GM12878 (cell line): ENCODE results near the gene SHQ1. TPM values are rescaled to one million over a fixed set of nuclear protein-coding genes. Genes with fewer than 3 reads are reported as not detected.

ENCODE experiments used
- ATAC-seq: fragments of 200-7000 bp; cut with Tn5 transposase; 3 replicates; pipeline ENCODE4 v1.9.1; 2020; ENCODE audit warnings: mild to moderate bottlenecking, moderate library complexity
- BruUV-seq: library from RNA; stranded (reverse); fragments of 400-500 nt; replicated peaks from 2 replicates; lab custom pipeline; 2021; lab: Mats Ljungman, UMichigan
- CTCF ChIA-PET: fragments of 300-600 bp; sonication (Branson Sonifier 250); formaldehyde crosslinking; extraction: SDS; loops from one replicate; lab custom pipeline; 2021; ENCODE audit warnings: inconsistent platforms; lab: Yijun Ruan, JAX
- POLR2A ChIA-PET: fragments of 350-600 bp; formaldehyde crosslinking; extraction: SDS; loops from one replicate; lab custom pipeline; 2021; ENCODE audit warnings: inconsistent platforms; lab: Charles Lee
- RAD21 ChIA-PET: fragments of 300-600 bp; sonication (Branson Sonifier 250); formaldehyde crosslinking; loops from one replicate; lab custom pipeline; 2023; ENCODE audit warnings: antibody characterized with exemption; ENCODE audit not compliant: unreplicated experiment; lab: Charles Lee
- SMC1A ChIA-PET: fragments of 300-600 bp; sonication (Branson Sonifier 250); formaldehyde crosslinking; loops from one replicate; lab custom pipeline; 2023; ENCODE audit not compliant: unreplicated experiment, uncharacterized antibody; lab: Charles Lee
- DNase-seq: peaks from one replicate; pipeline ENCODE4 v3.0.0-alpha.2; 2011; ENCODE audit warnings: low read depth, low spot score
- FAIRE-seq: peaks from 3 replicates; lab custom pipeline; 2011; peaks lifted over from hg19 to GRCh38; lab: Jason Lieb, UNC
- H2AFZ ChIP-seq: 2 replicates; pipeline ENCODE4 v1.6.0; 2011; ENCODE audit warnings: low read depth, low read length, control low read depth; ENCODE audit not compliant: control insufficient read depth
- H3K27ac ChIP-seq: 2 replicates; pipeline ENCODE4 v1.5.1; 2011; ENCODE audit warnings: control low read depth; ENCODE audit not compliant: control insufficient read depth, insufficient read depth
- H3K27me3 ChIP-seq, 2 experiments: replicated peaks in 1 of 2; 2 replicates each; pipeline versions ENCODE4 v1.6.0 to v1.6.1; 2011; ENCODE audit warnings: low read length in 1 of 2; ENCODE audit not compliant: control insufficient read depth in 2 of 2, insufficient read depth in 2 of 2
- H3K36me3 ChIP-seq, 2 experiments: 2 replicates each; pipeline ENCODE4 v1.5.1; 2011; ENCODE audit warnings: low read length in 1 of 2; ENCODE audit not compliant: control insufficient read depth in 2 of 2, insufficient read depth in 2 of 2
- H3K4me1 ChIP-seq: 2 replicates; pipeline ENCODE4 v1.6.1; 2011; ENCODE audit warnings: mild to moderate bottlenecking, low read length, moderate library complexity, mixed read lengths; ENCODE audit not compliant: control insufficient read depth, insufficient read depth
- H3K4me2 ChIP-seq: 2 replicates; pipeline ENCODE4 v1.6.0; 2011; ENCODE audit warnings: control low read depth; ENCODE audit not compliant: control insufficient read depth, insufficient read depth
- H3K4me3 ChIP-seq: fragments of 200-600 bp; sonication (generic); 2 replicates; pipeline ENCODE4 v1.5.1; 2016
- H3K79me2 ChIP-seq: 2 replicates; pipeline ENCODE4 v1.6.0; 2011; ENCODE audit warnings: low read length; ENCODE audit not compliant: control insufficient read depth, insufficient read depth
- H3K9ac ChIP-seq: 2 replicates; pipeline ENCODE4 v1.8.0; 2011; ENCODE audit warnings: low read length, control low read depth, mixed read lengths; ENCODE audit not compliant: control insufficient read depth, insufficient read depth
- H3K9me3 ChIP-seq: replicated peaks from 3 replicates; pipeline ENCODE4 v1.5.1; 2011; ENCODE audit warnings: mild to moderate bottlenecking, low read length; ENCODE audit not compliant: control insufficient read depth, insufficient read depth
- H4K20me1 ChIP-seq: 2 replicates; pipeline ENCODE4 v1.6.0; 2011; ENCODE audit not compliant: control insufficient read depth, insufficient read depth
- ATF2 ChIP-seq: IDR thresholded peaks from 2 replicates; pipeline ENCODE4 v1.6.1; 2012; ENCODE audit warnings: low read length, inconsistent platforms
- FOXM1 ChIP-seq: IDR thresholded peaks from 2 replicates; pipeline ENCODE4 v1.6.1; 2012; ENCODE audit warnings: low read depth, mild to moderate bottlenecking, inconsistent platforms, low read length, moderate library complexity
- RAD21 ChIP-seq: IDR thresholded peaks from 2 replicates; pipeline ENCODE4 v1.6.1; 2011; ENCODE audit warnings: mild to moderate bottlenecking, low read depth, low read length, moderate library complexity; ENCODE audit not compliant: insufficient read depth
- STAT1 ChIP-seq: fragments of 450-650 bp; conservative IDR thresholded peaks from 2 replicates; pipeline ENCODE4 v1.6.1; 2014; ENCODE audit warnings: antibody characterized with exemption, mild to moderate bottlenecking
- ZBTB40 ChIP-seq: fragments of 450-650 bp; IDR thresholded peaks from 2 replicates; pipeline ENCODE4 v1.6.1; 2016; ENCODE audit warnings: mild to moderate bottlenecking, moderate library complexity, borderline replicate concordance
- ZZZ3 ChIP-seq: IDR thresholded peaks from 2 replicates; pipeline ENCODE4 v1.6.1; 2011; ENCODE audit warnings: low read depth; ENCODE audit not compliant: control insufficient read depth, insufficient read length
- WGBS: methylation state at CpG from one replicate; pipeline ENCODE4 v1.1.6; 2016; ENCODE audit warnings: low lambda C conversion rate; ENCODE audit not compliant: insufficient replicate concordance, insufficient coverage; ENCODE audit errors: missing lambda C conversion rate; 5-methylcytosine and 5-hydroxymethylcytosine counted together
- in situ Hi-C: fragments of 300-500 bp; cut with MboI; formaldehyde crosslinking; loops from 9 replicates; pipeline ENCODE4 v1.14.3; 2018; ENCODE audit warnings: mixed read lengths
- intact Hi-C: fragments of 100-400 bp; cut with micrococcal nuclease; formaldehyde crosslinking; loops from one replicate; pipeline ENCODE4 v1.14.2; 2022; ENCODE audit not compliant: unreplicated experiment
- polyA plus RNA-seq, 11 experiments: library from polyadenylated mRNA; depleted of rRNA in 4 of 11; unstranded in 6 of 11; stranded (reverse) in 5 of 11; fragments of >200 nt; fragmentation: Nextera tagmentation in 4 of 11; fragmentation: Illumina TruSeq in 1 of 11; extraction: Ambion mirVana in 4 of 11; extraction: Trizol in 1 of 11; gene quantifications; 1 replicate in 1 of 11; 2 replicates in 10 of 11; pipeline versions ENCODE4 v1.2.1 to v1.2.3, GENCODE V29; 2011 to 2016; ENCODE audit warnings: inconsistent platforms in 2 of 11, missing spikeins in 2 of 11, low read depth in 1 of 11
- total RNA-seq, 4 experiments: library from RNA; depleted of rRNA in 3 of 4; stranded (reverse); fragments of >200 nt in 3 of 4; fragmentation: Illumina TruSeq in 1 of 4; extraction: Trizol in 1 of 4; gene quantifications; 2 replicates each; pipeline versions ENCODE4 v1.2.1 to v1.2.3, GENCODE V29; 2013 to 2021

Gene SHQ1
- total and polyA plus RNA-seq, 10 of the 15 experiments (the other 5 are each of a cell fraction or from before 2014, with no cell fraction given) = 12.6 to 51.7 (median 24.5) TPM

DNA sequence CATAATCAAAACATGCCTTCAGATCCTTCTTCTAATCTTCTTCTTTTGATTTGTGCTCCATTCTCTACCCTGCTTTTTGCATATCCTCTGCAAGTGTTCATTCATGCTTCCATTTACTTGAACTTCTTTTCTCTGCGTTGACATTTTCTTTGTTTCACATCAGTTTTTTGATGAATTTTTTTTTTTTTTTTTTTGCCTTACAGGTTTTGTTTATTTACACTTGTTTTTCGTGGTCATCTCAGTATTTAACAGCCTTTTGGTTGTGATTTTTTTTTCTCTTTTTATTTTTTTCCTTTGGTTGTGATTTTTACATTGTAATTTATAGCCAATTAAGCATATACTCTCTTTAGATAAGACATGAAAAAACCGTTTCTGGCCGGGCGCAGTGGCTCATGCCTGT is 11.8 kb upstream of the SHQ1 start:
- no peak overlapping the region for H3K4me2 ChIP-seq
- H2AFZ ChIP-seq = no peak overlapping the region
- H3K36me3 ChIP-seq = no peaks in the 10 kb centered on the region
- SMC1A ChIA-PET = interaction anchor here (1.7 kb wide), 1 partner anchor 9 kb away, joined by 11 read pairs; no protein-coding TSS in a partner anchor
- POLR2A ChIA-PET = no interaction called here
- intact Hi-C loops (no loop called here), in situ Hi-C loops (no loop called here)
- BruUV-seq = no TSS peak
- H3K27me3 ChIP-seq = no peaks in the 10 kb centered on the region
- CTCF ChIA-PET = interaction anchor here (1.0 kb wide), 1 partner anchor 9 kb away, joined by 4 read pairs; no protein-coding TSS in a partner anchor
- FAIRE-seq (no peak), DNase-seq (no peak), ATAC-seq (no peak)
- H3K9ac ChIP-seq = no peak overlapping the region
- no peaks in the 10 kb centered on the region for H4K20me1 ChIP-seq
- no peak overlapping the region for H3K27ac ChIP-seq
- TF ChIP-seq ZBTB40 (peak; percentile 57; the same call in 1 of the 2 replicates), FOXM1 (no peak), RAD21 (no peak), ZZZ3 (no peak), STAT1 (no peak), ATF2 (no peak)
- no peaks in the 10 kb centered on the region for H3K79me2 ChIP-seq
- H3K4me1 ChIP-seq = no peaks in the 10 kb centered on the region
- no peaks in the 10 kb centered on the region for H3K9me3 ChIP-seq
- no peak overlapping the region for H3K4me3 ChIP-seq
- WGBS = 40% methylated on average over 5 of the region's 5 CpGs
- RAD21 ChIA-PET = interaction anchor here (1.4 kb wide), 1 partner anchor 12 kb away, joined by 4 read pairs; the partner anchor contains the start of gene SHQ1
